Measurements from ENCODE around the gene TMEM95.

The TMEM95 gene, protein sequence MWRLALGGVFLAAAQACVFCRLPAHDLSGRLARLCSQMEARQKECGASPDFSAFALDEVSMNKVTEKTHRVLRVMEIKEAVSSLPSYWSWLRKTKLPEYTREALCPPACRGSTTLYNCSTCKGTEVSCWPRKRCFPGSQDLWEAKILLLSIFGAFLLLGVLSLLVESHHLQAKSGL

DNA sequence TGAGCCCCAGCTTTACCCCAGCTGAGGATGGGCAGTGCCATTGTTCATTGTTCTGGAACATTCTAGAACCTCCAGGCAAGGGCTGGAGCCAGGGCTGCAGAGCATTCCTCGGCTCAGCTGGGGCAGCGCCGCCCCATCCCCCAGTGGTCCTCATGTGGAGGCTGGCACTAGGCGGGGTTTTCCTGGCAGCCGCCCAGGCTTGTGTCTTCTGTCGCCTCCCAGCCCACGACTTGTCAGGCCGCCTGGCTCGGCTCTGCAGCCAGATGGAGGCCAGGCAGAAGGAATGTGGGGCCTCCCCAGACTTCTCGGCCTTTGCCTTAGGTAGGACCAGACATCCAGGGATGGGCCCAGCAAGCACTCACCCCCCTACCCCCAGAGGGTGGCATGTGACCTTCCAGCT, at the start of gene TMEM95:
TSS of gene TMEM95 (plus strand) at position 104 of the 400 bp plus-strand sequence. CDS start at position 153, 49 bp downstream.
- peak in 1 of 2 donors; percentile 44 for DNase-seq (ENCODE audit: low read depth in 2 of 2)
- TF ChIP-seq, protein P1, sequence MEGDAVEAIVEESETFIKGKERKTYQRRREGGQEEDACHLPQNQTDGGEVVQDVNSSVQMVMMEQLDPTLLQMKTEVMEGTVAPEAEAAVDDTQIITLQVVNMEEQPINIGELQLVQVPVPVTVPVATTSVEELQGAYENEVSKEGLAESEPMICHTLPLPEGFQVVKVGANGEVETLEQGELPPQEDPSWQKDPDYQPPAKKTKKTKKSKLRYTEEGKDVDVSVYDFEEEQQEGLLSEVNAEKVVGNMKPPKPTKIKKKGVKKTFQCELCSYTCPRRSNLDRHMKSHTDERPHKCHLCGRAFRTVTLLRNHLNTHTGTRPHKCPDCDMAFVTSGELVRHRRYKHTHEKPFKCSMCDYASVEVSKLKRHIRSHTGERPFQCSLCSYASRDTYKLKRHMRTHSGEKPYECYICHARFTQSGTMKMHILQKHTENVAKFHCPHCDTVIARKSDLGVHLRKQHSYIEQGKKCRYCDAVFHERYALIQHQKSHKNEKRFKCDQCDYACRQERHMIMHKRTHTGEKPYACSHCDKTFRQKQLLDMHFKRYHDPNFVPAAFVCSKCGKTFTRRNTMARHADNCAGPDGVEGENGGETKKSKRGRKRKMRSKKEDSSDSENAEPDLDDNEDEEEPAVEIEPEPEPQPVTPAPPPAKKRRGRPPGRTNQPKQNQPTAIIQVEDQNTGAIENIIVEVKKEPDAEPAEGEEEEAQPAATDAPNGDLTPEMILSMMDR (IDR thresholded peaks at IDR 0.05; ENCODE audit: low read depth, low read length) = no peak
- H3K4me3 ChIP-seq (replicated peaks in 1 of 2; ENCODE audit: low read depth in 2 of 2, low read length in 2 of 2) = peak within 1 kb of the TSS in 1 of 2 donors; percentile 94

- peak within 1 kb of the TSS; percentile 89 to 93 for H3K4me3 ChIP-seq (replicated peaks in 1 of 2; ENCODE audit: low read depth in 2 of 2, low read length in 2 of 2)
- TF ChIP-seq, protein P1 (IDR thresholded peaks at IDR 0.05; ENCODE audit: low read depth, low read length) = no peak
- DNase-seq (ENCODE audit: low read depth in 2 of 2) = peak; percentile 100
Measured at GRCh38 chr17:7306911-7307685, 47.9 kb upstream of the TMEM95 start, which contains the start of gene EIF5A. Gene EIF5A, plus strand, starts transcription at chr17:7307628. Its CDS starts 2,008 bp downstream, at chr17:7309636.

- TF ChIP-seq, protein P1 (IDR thresholded peaks at IDR 0.05; ENCODE audit: low read depth, low read length) = no peak
- peak; percentile 37 to 51 for DNase-seq (ENCODE audit: low read depth in 2 of 2)
- peak overlapping the region; percentile 89 to 93 for H3K4me3 ChIP-seq (replicated peaks in 1 of 2; ENCODE audit: low read depth in 2 of 2, low read length in 2 of 2)
Measured at GRCh38 chr17:7307686-7308624, 47.0 kb upstream of the TMEM95 start.

DNA sequence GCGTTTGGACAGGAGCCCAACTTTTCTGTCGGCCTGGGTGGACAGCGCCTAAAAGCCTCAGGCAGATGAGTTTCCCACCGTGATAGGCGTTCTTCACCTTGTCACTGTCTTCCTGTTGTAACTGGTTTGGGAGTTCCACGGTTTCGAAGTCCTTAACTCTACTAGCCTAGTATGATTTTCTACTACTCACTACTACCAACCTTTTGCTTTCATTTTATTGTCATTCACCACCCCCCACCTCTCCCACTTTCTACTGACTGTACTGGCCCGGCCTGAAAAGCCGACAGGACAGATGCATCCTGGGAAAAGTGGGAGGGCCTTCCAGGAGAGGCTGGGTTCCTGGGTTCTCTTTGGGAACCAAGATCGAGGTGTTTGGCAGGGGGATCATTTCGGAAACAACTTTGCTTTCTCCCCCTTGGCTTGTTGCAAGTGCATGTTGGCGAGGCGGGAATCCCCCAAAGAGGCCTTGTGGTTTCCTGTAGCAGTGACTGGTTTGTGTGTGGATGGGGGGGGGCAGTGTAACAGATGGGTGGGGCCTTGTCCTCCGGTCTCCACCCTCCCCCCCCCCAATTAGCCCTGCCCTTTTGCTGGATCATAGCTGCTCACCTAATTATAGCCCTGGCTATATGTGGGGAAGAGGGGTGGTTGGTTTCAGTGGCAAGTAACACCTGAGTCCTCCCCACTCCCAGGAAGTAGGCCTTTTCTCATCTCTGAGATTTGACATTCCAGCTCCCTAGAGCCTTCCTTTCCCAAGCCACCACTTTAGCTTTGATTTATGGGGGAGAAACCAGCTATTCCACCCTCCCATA, 46.1 kb upstream of the TMEM95 start:
- peak; percentile 83 to 86 for DNase-seq (ENCODE audit: low read depth in 2 of 2)
- H3K4me3 ChIP-seq (replicated peaks in 1 of 2; ENCODE audit: low read depth in 2 of 2, low read length in 2 of 2) = peak overlapping the region; percentile 89 to 93
- TF ChIP-seq, protein P1 (IDR thresholded peaks at IDR 0.05; ENCODE audit: low read depth, low read length) = no peak

GRCh38 chr17:7309628-7310027, 45.3 kb upstream of the TMEM95 start:
- peak overlapping the region; percentile 89 to 93 for H3K4me3 ChIP-seq (replicated peaks in 1 of 2; ENCODE audit: low read depth in 2 of 2, low read length in 2 of 2)
- no peak for DNase-seq (ENCODE audit: low read depth in 2 of 2)
- TF ChIP-seq, protein P1 (IDR thresholded peaks at IDR 0.05; ENCODE audit: low read depth, low read length) = no peak
